Motor neuron (in vitro differentiated cells): ENCODE results near the gene C10orf67. TPM values are rescaled to one million over a fixed set of nuclear protein-coding genes. Genes with fewer than 3 reads are reported as not detected.

Experiments used
- ATAC-seq, 8 experiments: fragments of 200-7000 bp; cut with Tn5 transposase; replicated peaks in 6 of 8; 2 replicates each; pipeline ENCODE4 v1.8.0; 2021; ENCODE audit warnings: mild to moderate bottlenecking in 8 of 8, moderate library complexity in 8 of 8
- H3K27ac ChIP-seq, 2 donors: fragments of 250-450 bp; sonication (Bioruptor Pico); 2 replicates each; pipeline ENCODE4 v1.9.0; 2021; ENCODE audit warnings: antibody characterized with exemption in 2 of 2, mild to moderate bottlenecking in 2 of 2, moderate library complexity in 1 of 2
- H3K4me1 ChIP-seq, 2 donors: fragments of 250-450 bp; sonication (Bioruptor Pico); replicated peaks in 1 of 2; 2 replicates each; pipeline ENCODE4 v1.6.1; 2021; ENCODE audit warnings: antibody characterized with exemption in 2 of 2, mild to moderate bottlenecking in 2 of 2, moderate library complexity in 1 of 2
- H3K4me3 ChIP-seq, 5 donors: fragments of 250-450 bp; sonication (Bioruptor Pico); 2 replicates each; pipeline ENCODE4 v1.9.0; 2021; ENCODE audit warnings: antibody characterized with exemption in 5 of 5, mild to moderate bottlenecking in 5 of 5, moderate library complexity in 4 of 5
- WGBS, 10 experiments: fragments of 450-650 bp; shearing (Covaris generic); methylation state at CpG; one replicate each; pipeline ENCODE4 v1.0.0; 2022; 5-methylcytosine and 5-hydroxymethylcytosine counted together
- in situ Hi-C, 9 experiments: fragments of 400-800 bp; cut with MboI; loops; one replicate each; pipeline ENCODE4 v1.15.0; 2021; ENCODE audit warnings: low sequenced_read_pairs in 9 of 9, low pct_unique_long_range_greater_than_20kb in 2 of 9; ENCODE audit not compliant: unreplicated experiment in 9 of 9
- total RNA-seq, 8 experiments: library from RNA; unstranded; fragments of 300-600 nt; gene quantifications; 2 replicates each; pipeline versions ENCODE4 v1.2.3 to v1.2.4, GENCODE V29; 2022

C10orf67 gene
- total RNA-seq, 8 experiments from 2014 or later: 0.11 to 0.63 (median 0.45) TPM; not detected in 2

DNA sequence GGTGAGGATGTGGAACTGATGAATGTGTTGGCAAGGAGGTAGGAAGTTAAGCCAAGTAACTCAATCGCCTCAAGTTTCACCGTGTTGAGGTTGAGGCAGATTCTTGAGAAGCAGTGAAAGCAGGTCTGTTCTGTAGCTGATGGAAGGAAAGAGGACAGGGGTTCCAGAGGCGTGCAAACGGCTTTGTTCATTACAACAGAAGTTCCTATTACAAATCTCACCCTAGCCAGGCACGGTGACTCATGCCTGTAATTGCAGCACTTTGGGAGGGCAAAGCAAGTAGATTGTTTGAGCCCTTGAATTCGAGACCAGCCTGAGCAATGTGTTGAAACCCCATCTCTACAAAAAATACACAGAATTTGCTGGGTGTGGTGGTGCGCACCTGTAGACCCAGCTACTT is 189.4 kb downstream of the C10orf67 start:
- Histone ChIP-seq H3K4me3 (no peak overlapping the region), H3K27ac (no peak overlapping the region), H3K4me1 (peaks cover 0 to 2% of the 10 kb centered on the region in 2 donors)
- in situ Hi-C loops: loop anchor here in 6 of 9 experiments (25.0 kb wide), 5 partner anchors 132 to 1407 kb away; no protein-coding TSS in a partner anchor
- 62 to 100% (median 79%) methylated on average over 1 to 5 of the region's 7 CpGs; no CpG with 5 or more reads in 2 of the 10 experiments for WGBS, 10 experiments
- ATAC-seq: no peak

Other genes with a start within 250 kb of the C10orf67 start
- gene MSRB2, start 249.2 kb downstream of the C10orf67 start, total RNA-seq: 10 to 100 TPM; 15.0 to 27.3 (median 19.8) TPM
- gene PTF1A, start 152.5 kb downstream of the C10orf67 start, total RNA-seq: under 1 TPM in 3 of 8 experiments, not detected in 5; 0.14 to 0.71 (median 0.38) TPM
- gene OTUD1, start 94.3 kb upstream of the C10orf67 start, total RNA-seq: 10 to 100 TPM in 1 of 8 experiments, 1 to 10 TPM in 7; 2.1 to 10.8 (median 5.2) TPM